GM23248 (cell line): ENCODE data around the gene SMIM44. TPM values are rescaled to one million over a fixed set of nuclear protein-coding genes. Genes with fewer than 3 reads are reported as not detected.

Experiments
- DNase-seq: peaks from one replicate; pipeline ENCODE4 v3.0.0-alpha.2; 2015
- H2AFZ ChIP-seq: fragments of 200-600 bp; sonication (generic); 2 replicates; pipeline ENCODE4 v1.6.1; 2016; ENCODE audit warnings: antibody characterized with exemption
- H3F3A ChIP-seq: fragments of 200-600 bp; sonication (generic); 2 replicates; pipeline ENCODE4 v1.6.1; 2016; ENCODE audit warnings: mild to moderate bottlenecking, antibody characterized with exemption, mixed run types; ENCODE audit not compliant: insufficient read depth
- H3K27ac ChIP-seq: fragments of 200-600 bp; sonication (generic); 2 replicates; pipeline ENCODE4 v1.5.1; 2016; ENCODE audit warnings: mild to moderate bottlenecking
- H3K27me3 ChIP-seq: fragments of 200-600 bp; sonication (generic); replicated peaks from 2 replicates; pipeline ENCODE4 v1.6.1; 2016; ENCODE audit warnings: mild to moderate bottlenecking; ENCODE audit not compliant: insufficient read depth
- H3K36me3 ChIP-seq: fragments of 200-600 bp; sonication (generic); 2 replicates; pipeline ENCODE4 v1.6.1; 2016; ENCODE audit warnings: low read depth, mild to moderate bottlenecking
- H3K4me1 ChIP-seq: fragments of 200-600 bp; sonication (generic); 2 replicates; pipeline ENCODE4 v1.6.1; 2016; ENCODE audit warnings: mild to moderate bottlenecking; ENCODE audit not compliant: insufficient read depth
- H3K4me2 ChIP-seq: fragments of 200-600 bp; sonication (generic); one replicate; pipeline ENCODE4 v1.6.1; 2016; ENCODE audit warnings: mild to moderate bottlenecking; ENCODE audit not compliant: unreplicated experiment
- H3K4me3 ChIP-seq: fragments of 200-600 bp; sonication (generic); 2 replicates; pipeline ENCODE4 v1.5.1; 2016; ENCODE audit warnings: mild to moderate bottlenecking
- H3K79me2 ChIP-seq: fragments of 200-600 bp; sonication (generic); 2 replicates; pipeline ENCODE4 v1.6.1; 2016; ENCODE audit warnings: mild to moderate bottlenecking; ENCODE audit not compliant: insufficient read depth
- H3K9ac ChIP-seq: fragments of 200-600 bp; sonication (generic); 2 replicates; pipeline ENCODE4 v1.6.1; 2016; ENCODE audit warnings: mild to moderate bottlenecking
- H3K9me2 ChIP-seq: fragments of 200-600 bp; sonication (generic); 2 replicates; pipeline ENCODE4 v1.6.1; 2016; ENCODE audit warnings: mixed run types, mild to moderate bottlenecking, moderate library complexity; ENCODE audit not compliant: insufficient read depth
- H3K9me3 ChIP-seq: fragments of 200-600 bp; sonication (generic); one replicate; pipeline ENCODE4 v1.6.1; 2017; ENCODE audit warnings: low read depth
- H4K20me1 ChIP-seq: fragments of 200-600 bp; sonication (generic); 2 replicates; pipeline ENCODE4 v1.6.0; 2016; ENCODE audit not compliant: insufficient read depth
- EZH2 ChIP-seq: fragments of 200-600 bp; sonication (generic); IDR thresholded peaks from 2 replicates; pipeline ENCODE4 v1.6.1; 2018; ENCODE audit warnings: antibody characterized with exemption, mild to moderate bottlenecking; ENCODE audit not compliant: insufficient read depth, poor library complexity, severe bottlenecking
- EZH2phosphoT487 ChIP-seq: fragments of 200-600 bp; sonication (generic); IDR thresholded peaks from 2 replicates; pipeline ENCODE4 v1.6.1; 2018; ENCODE audit warnings: antibody characterized with exemption, moderate library complexity, mild to moderate bottlenecking, low read depth; ENCODE audit not compliant: insufficient read depth
- WGBS, 2 experiments: methylation state at CpG; one replicate each; pipeline ENCODE4 v1.1.6; 2015 to 2017; ENCODE audit warnings: low lambda C conversion rate in 2 of 2, low coverage in 1 of 2; ENCODE audit errors: missing lambda C conversion rate in 2 of 2; 5-methylcytosine and 5-hydroxymethylcytosine counted together
- in situ Hi-C: fragments of 300-500 bp; cut with MboI; formaldehyde crosslinking; loops from 2 replicates; pipeline ENCODE4 v1.15.0; 2020
- polyA plus RNA-seq: library from polyadenylated mRNA; unstranded; fragments of >200 nt; fragmentation: Nextera tagmentation; extraction: Ambion mirVana; gene quantifications from 2 replicates; pipeline ENCODE4 v1.2.1, GENCODE V29; 2016
- total RNA-seq: library from RNA; depleted of rRNA; stranded (reverse); fragments of >200 nt; shearing (Covaris generic); gene quantifications from 2 replicates; pipeline ENCODE4 v1.2.3, GENCODE V29; 2014

Gene SMIM44
- total and polyA plus RNA-seq, 2 experiments from 2014 or later: not detected

GRCh38 chr19:3505598-3506383 lies 22.6 kb upstream of the SMIM44 start, which contains the start of gene FZR1:
Gene FZR1 (plus strand): TSS chr19:3506311. CDS start chr19:3522990, 16,679 bp downstream.
- H3K4me3 ChIP-seq: peak within 1 kb of the TSS; percentile 87
- H3K4me2 ChIP-seq: peak within 1 kb of the TSS; percentile 89
- in situ Hi-C loops: no loop called here
- no peaks in the 10 kb centered on the region for H4K20me1 ChIP-seq
- H3K36me3 ChIP-seq: no peaks in the 10 kb centered on the region
- H3K27me3 ChIP-seq: no peaks in the 10 kb centered on the region
- H3F3A ChIP-seq: peaks cover 6% of the 10 kb centered on the region; the same call in 1 of the 2 replicates
- H3K4me1 ChIP-seq: peaks cover 8% of the 10 kb centered on the region; the same call in 1 of the 2 replicates
- WGBS, 2 experiments: 2 to 4% methylated on average over 40 to 62 of the region's 79 CpGs
- no peaks in the 10 kb centered on the region for H3K9me2 ChIP-seq
- peak within 1 kb of the TSS; percentile 96 for H2AFZ ChIP-seq
- peak within 1 kb of the TSS; percentile 93 for H3K9ac ChIP-seq
- H3K9me3 ChIP-seq: no peaks in the 10 kb centered on the region
- peak within 1 kb of the TSS; percentile 76 for H3K27ac ChIP-seq
- peak; percentile 100 for DNase-seq
- H3K79me2 ChIP-seq: peaks cover 45% of the 10 kb centered on the region
- TF ChIP-seq EZH2phosphoT487 (no peak), EZH2 (no peak)

DNA sequence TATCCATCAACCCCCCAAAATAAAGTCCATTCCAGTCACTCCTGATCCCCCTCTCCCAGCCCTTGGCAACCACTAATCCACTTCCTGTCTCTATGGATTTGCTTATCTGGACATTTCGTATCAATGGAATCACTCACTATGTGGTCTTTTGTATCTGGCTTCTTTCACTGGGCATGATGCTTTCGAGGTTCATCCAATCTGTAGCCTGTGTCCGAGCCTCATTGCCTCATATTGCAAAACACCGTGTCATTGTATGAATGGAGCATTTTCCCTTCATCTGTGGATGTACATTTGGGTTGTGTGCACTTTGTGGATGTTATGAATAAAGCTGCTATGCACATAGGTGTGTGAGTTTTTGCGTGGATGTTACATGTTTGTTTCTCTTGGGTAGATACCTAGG lies 21.5 kb upstream of the SMIM44 start:
- no peaks in the 10 kb centered on the region for H3K9me3 ChIP-seq
- H3K4me1 ChIP-seq: peaks cover 8% of the 10 kb centered on the region; the same call in 1 of the 2 replicates
- H3K9ac ChIP-seq: no peak overlapping the region
- WGBS, 2 experiments: 93 to 95% methylated on average over 5 of the region's 5 CpGs
- TF ChIP-seq EZH2phosphoT487: no peak
- no peak for TF ChIP-seq EZH2
- no peak overlapping the region for H3K4me2 ChIP-seq
- no peak overlapping the region for H3K27ac ChIP-seq
- H3K79me2 ChIP-seq: peaks cover 42% of the 10 kb centered on the region
- peak overlapping the region; percentile 96; the same call in 1 of the 2 replicates for H2AFZ ChIP-seq
- H4K20me1 ChIP-seq: no peaks in the 10 kb centered on the region
- in situ Hi-C loops: no loop called here
- H3K27me3 ChIP-seq: no peaks in the 10 kb centered on the region
- H3K9me2 ChIP-seq: no peaks in the 10 kb centered on the region
- no peak overlapping the region for H3K4me3 ChIP-seq
- H3K36me3 ChIP-seq: no peaks in the 10 kb centered on the region
- H3F3A ChIP-seq: peaks cover 6% of the 10 kb centered on the region; the same call in 1 of the 2 replicates
- DNase-seq: no peak

GRCh38 chr19:3503036-3503572 lies 19.9 kb upstream of the SMIM44 start:
- TF ChIP-seq EZH2: no peak
- no peak for TF ChIP-seq EZH2phosphoT487
- Histone ChIP-seq H2AFZ (no peak overlapping the region), H3K4me1 (no peaks in the 10 kb centered on the region), H3F3A (no peaks in the 10 kb centered on the region), H3K4me3 (no peak overlapping the region), H3K79me2 (peaks cover 42% of the 10 kb centered on the region), H3K9ac (no peak overlapping the region), H3K36me3 (no peaks in the 10 kb centered on the region), H3K4me2 (no peak overlapping the region), H4K20me1 (no peaks in the 10 kb centered on the region), H3K9me2 (no peaks in the 10 kb centered on the region), H3K27ac (no peak overlapping the region), H3K9me3 (no peaks in the 10 kb centered on the region), H3K27me3 (no peaks in the 10 kb centered on the region)
- peak; percentile 24 for DNase-seq
- in situ Hi-C loops: no loop called here
- 77 to 86% methylated on average over 13 of the region's 13 CpGs for WGBS, 2 experiments

- H3K4me2 ChIP-seq: no peak overlapping the region
- TF ChIP-seq EZH2phosphoT487: no peak
- no peak for TF ChIP-seq EZH2
- no peaks in the 10 kb centered on the region for H3K36me3 ChIP-seq
- no peaks in the 10 kb centered on the region for H3K4me1 ChIP-seq
- no peak overlapping the region for H3K27ac ChIP-seq
- no peaks in the 10 kb centered on the region for H3K9me3 ChIP-seq
- no peak for DNase-seq
- no peaks in the 10 kb centered on the region for H3K27me3 ChIP-seq
- WGBS, 2 experiments: 78 to 80% methylated on average over 3 of the region's 3 CpGs
- in situ Hi-C loops: no loop called here
- no peak overlapping the region for H3K9ac ChIP-seq
- H3K79me2 ChIP-seq: peaks cover 40% of the 10 kb centered on the region
- no peak overlapping the region for H3K4me3 ChIP-seq
- H2AFZ ChIP-seq: no peak overlapping the region
- no peaks in the 10 kb centered on the region for H4K20me1 ChIP-seq
- no peaks in the 10 kb centered on the region for H3F3A ChIP-seq
- no peaks in the 10 kb centered on the region for H3K9me2 ChIP-seq
Measured at GRCh38 chr19:3501780-3502179, 18.5 kb upstream of the SMIM44 start.
